ENCODE data around the gene ADAMTSL4.
A peak's percentile ranks its signal among the peaks of the same experiment; 100 is the strongest.

DNA sequence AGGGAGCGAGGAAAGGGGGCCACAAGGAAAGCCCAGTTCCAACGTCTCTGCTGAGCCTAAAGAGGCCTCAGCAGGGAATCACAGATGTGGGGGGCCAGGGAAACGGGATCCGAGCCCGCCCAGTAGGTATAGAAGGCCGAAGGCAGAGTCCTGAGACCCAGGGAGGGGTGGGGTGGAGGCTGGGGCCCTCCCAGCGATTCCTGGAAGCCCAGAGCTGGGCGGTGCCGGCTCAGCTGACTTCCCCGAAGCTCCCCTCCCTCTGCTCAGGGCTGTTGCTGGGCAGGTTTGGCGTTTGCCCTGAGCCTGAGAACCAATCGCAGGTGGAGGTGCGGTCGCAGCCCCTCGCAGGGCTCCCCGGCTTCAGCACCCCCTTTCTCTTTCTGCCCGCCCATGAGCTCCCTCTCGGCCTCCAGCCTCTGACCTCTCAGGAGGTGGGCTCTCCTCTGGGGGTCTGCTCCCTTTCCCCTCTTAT lies 12.8 kb downstream of the ADAMTSL4 start:
- no peak for TF ChIP-seq NFIC (IDR thresholded peaks at IDR 0.05)
- TF ChIP-seq JUNB (CRISPR knock-in tag; conservative IDR thresholded peaks at IDR 0.05), result no peak
- no peak for TF ChIP-seq ZFP1 (CRISPR knock-in tag; IDR thresholded peaks at IDR 0.05)
- peak; percentile 23; the same call in 1 of the 2 replicates for TF ChIP-seq ERF (CRISPR knock-in tag; IDR thresholded peaks at IDR 0.05)
- 0 out of 2 replicates have a peak, but pooled peaks have one; percentile 5 for TF ChIP-seq JUN (IDR thresholded peaks at IDR 0.05; ENCODE audit: borderline replicate concordance, low read depth, low read length)
- no peak for TF ChIP-seq JUN (CRISPR knock-in tag; IDR thresholded peaks at IDR 0.05; ENCODE audit: borderline replicate concordance)
- TF ChIP-seq TBP (optimal IDR thresholded peaks at IDR 0.05; ENCODE audit: low read depth, low read length), result no peak
- TF ChIP-seq SAFB (IDR thresholded peaks at IDR 0.05; ENCODE audit: borderline replicate concordance, low read depth, low read length), result no peak
- TF ChIP-seq SNRNP70 (optimal IDR thresholded peaks at IDR 0.05; ENCODE audit: low read depth, low read length), result no peak
- TF ChIP-seq ZFP36 (IDR thresholded peaks at IDR 0.05; ENCODE audit: low read depth, low read length, partially characterized antibody), result no peak
- TF ChIP-seq HNRNPLL (IDR thresholded peaks at IDR 0.05; ENCODE audit: low read depth, low read length, poor library complexity, severe bottlenecking), result no peak
- peak; percentile 8; the same call in 1 of the 2 replicates for TF ChIP-seq DPF2 (IDR thresholded peaks at IDR 0.05)

Data from K562 (cell line).